Measurements from ENCODE around the gene VPS37B. TPM values are rescaled to one million over a fixed set of nuclear protein-coding genes. Genes with fewer than 3 reads are reported as not detected.

Gene VPS37B
- total and polyA plus RNA-seq, 2 experiments from 2014 or later, result 23.5 to 35.3 TPM

GRCh38 chr12:122870163-122870842, 25.6 kb downstream of the VPS37B start:
- 94% methylated on average over 11 of the region's 11 CpGs for WGBS (ENCODE audit: low lambda C conversion rate, missing lambda C conversion rate)
- Histone ChIP-seq H3K4me1 (ENCODE audit: insufficient read depth) (peaks cover 38% of the 10 kb centered on the region), H3K27ac (peak overlapping the region; percentile 93), H3K36me3 (replicated peaks; ENCODE audit: insufficient read depth, low read depth) (no peaks in the 10 kb centered on the region), H3K79me2 (peaks cover 59% of the 10 kb centered on the region), H3K4me3 (no peak overlapping the region), H4K20me1 (ENCODE audit: insufficient read depth, poor library complexity, severe bottlenecking) (peaks cover 6% of the 10 kb centered on the region), H3K9me2 (replicated peaks; ENCODE audit: insufficient read depth) (no peaks in the 10 kb centered on the region), H2AFZ (no peak overlapping the region), H3K27me3 (no peaks in the 10 kb centered on the region), H3K4me2 (peak overlapping the region; percentile 72), H3K9me3 (ENCODE audit: low read depth) (no peaks in the 10 kb centered on the region)
- TF ChIP-seq EZH2 (IDR thresholded peaks at IDR 0.05; ENCODE audit: borderline replicate concordance), result no peak
- TF ChIP-seq EZH2phosphoT487 (IDR thresholded peaks at IDR 0.05; ENCODE audit: low read depth, severe bottlenecking, unreplicated experiment), result no peak
- no peak for TF ChIP-seq CTCF (IDR thresholded peaks at IDR 0.05; ENCODE audit: poor library complexity)
- DNase-seq (ENCODE audit: low spot score), result no peak

- TF ChIP-seq EZH2 (IDR thresholded peaks at IDR 0.05; ENCODE audit: borderline replicate concordance), result no peak
- TF ChIP-seq EZH2phosphoT487 (IDR thresholded peaks at IDR 0.05; ENCODE audit: low read depth, severe bottlenecking, unreplicated experiment), result no peak
- TF ChIP-seq CTCF (IDR thresholded peaks at IDR 0.05; ENCODE audit: poor library complexity), result no peak
- no peak overlapping the region for H3K27ac ChIP-seq
- no peaks in the 10 kb centered on the region for H3K27me3 ChIP-seq
- H3K79me2 ChIP-seq, result peaks cover 50% of the 10 kb centered on the region
- peaks cover 3% of the 10 kb centered on the region for H4K20me1 ChIP-seq (ENCODE audit: insufficient read depth, poor library complexity, severe bottlenecking)
- H3K9me2 ChIP-seq (replicated peaks; ENCODE audit: insufficient read depth), result no peaks in the 10 kb centered on the region
- no peak overlapping the region for H2AFZ ChIP-seq
- no peak overlapping the region for H3K4me2 ChIP-seq
- H3K4me3 ChIP-seq, result no peak overlapping the region
- H3K9me3 ChIP-seq (ENCODE audit: low read depth), result no peaks in the 10 kb centered on the region
- WGBS (ENCODE audit: low lambda C conversion rate, missing lambda C conversion rate), result 98% methylated on average over 8 of the region's 8 CpGs
- peaks cover 33% of the 10 kb centered on the region for H3K4me1 ChIP-seq (ENCODE audit: insufficient read depth)
- H3K36me3 ChIP-seq (replicated peaks; ENCODE audit: insufficient read depth, low read depth), result no peaks in the 10 kb centered on the region
- DNase-seq (ENCODE audit: low spot score), result no peak
These were observed 26.5 kb downstream of the VPS37B start for GRCh38 chr12:122869207-122869973.

GRCh38 chr12:122868471-122869177, 27.3 kb downstream of the VPS37B start:
- TF ChIP-seq EZH2phosphoT487 (IDR thresholded peaks at IDR 0.05; ENCODE audit: low read depth, severe bottlenecking, unreplicated experiment) (no peak), CTCF (IDR thresholded peaks at IDR 0.05; ENCODE audit: poor library complexity) (no peak), EZH2 (IDR thresholded peaks at IDR 0.05; ENCODE audit: borderline replicate concordance) (no peak)
- H3K4me2 ChIP-seq, result no peak overlapping the region
- peaks cover 3% of the 10 kb centered on the region for H4K20me1 ChIP-seq (ENCODE audit: insufficient read depth, poor library complexity, severe bottlenecking)
- no peaks in the 10 kb centered on the region for H3K9me3 ChIP-seq (ENCODE audit: low read depth)
- H3K27ac ChIP-seq, result no peak overlapping the region
- no peaks in the 10 kb centered on the region for H3K36me3 ChIP-seq (replicated peaks; ENCODE audit: insufficient read depth, low read depth)
- H3K9me2 ChIP-seq (replicated peaks; ENCODE audit: insufficient read depth), result no peaks in the 10 kb centered on the region
- DNase-seq (ENCODE audit: low spot score), result no peak
- 97% methylated on average over 13 of the region's 13 CpGs for WGBS (ENCODE audit: low lambda C conversion rate, missing lambda C conversion rate)
- H3K4me3 ChIP-seq, result no peak overlapping the region
- H3K79me2 ChIP-seq, result peaks cover 42% of the 10 kb centered on the region
- H2AFZ ChIP-seq, result no peak overlapping the region
- H3K27me3 ChIP-seq, result no peaks in the 10 kb centered on the region
- H3K4me1 ChIP-seq (ENCODE audit: insufficient read depth), result peaks cover 33% of the 10 kb centered on the region

Data from hepatocyte (in vitro differentiated cells).